ENCODE data around the gene FPGS.
"Not testable (repeated sequence)": the region's sequence is repeated elsewhere in the genome, so short reads cannot be mapped to it uniquely, and the experiment has no call there.

The FPGS gene

DNA sequence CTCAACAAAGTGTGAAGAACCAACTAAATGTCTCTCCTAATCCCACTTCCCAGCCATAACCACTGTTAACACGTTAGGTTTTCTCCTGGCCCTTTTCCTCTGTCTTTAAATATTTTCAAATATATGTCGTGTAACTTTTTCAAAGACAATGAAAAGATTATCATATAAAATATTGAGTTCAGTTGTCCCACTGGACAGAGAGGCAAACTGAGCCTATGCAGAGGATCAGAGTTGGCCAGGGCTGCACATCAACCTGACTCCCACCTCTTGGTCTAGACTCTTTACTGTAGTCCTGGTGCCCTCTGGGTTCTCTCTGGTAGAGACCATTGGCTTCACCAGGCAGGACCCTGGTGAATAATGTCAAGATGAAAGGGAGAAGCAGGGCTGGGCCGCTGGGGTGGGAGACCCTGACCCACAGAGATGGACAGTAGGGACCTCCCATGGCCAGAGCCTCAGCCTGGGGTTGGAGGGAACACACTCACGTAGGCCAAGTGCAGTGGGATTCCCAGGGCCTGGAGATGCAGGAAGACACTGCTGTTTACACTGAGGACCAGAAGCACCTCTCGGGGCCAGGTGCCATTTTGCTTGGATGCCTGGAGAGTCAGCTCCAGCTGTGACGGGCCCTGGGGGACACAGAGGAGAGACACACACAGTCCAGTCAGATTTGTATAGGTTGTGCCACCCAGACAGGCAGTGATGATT is 26.7 kb downstream of the FPGS start:
- TF ChIP-seq CTCF (conservative IDR thresholded peaks at IDR 0.05; ENCODE audit: control insufficient read depth, insufficient read depth, low read depth, low read length), result no peak
- DNase-seq (ENCODE audit: low read depth), result no peak
- no peak overlapping the region for H3K4me3 ChIP-seq (ENCODE audit: control insufficient read depth, low read depth, low read length)

DNA sequence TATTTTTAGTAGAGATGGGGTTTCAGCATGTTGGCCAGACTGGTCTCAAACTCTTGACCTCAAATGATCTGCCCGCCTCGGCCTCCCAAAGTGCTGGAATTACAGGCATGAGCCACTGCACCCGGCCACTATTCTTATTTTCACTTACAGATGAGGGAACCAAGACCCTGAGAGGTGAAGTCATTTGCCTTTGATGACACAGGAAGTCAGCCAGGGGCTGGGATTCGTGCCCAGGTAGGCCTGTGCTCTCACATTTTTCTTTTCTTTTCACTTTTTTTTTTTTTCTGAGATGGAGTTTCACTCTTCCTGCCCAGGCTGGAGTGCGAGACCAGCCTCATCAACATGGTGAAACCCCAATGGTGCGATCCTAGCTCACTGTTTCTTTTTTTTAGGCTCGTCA is 29.6 kb downstream of the FPGS start:
- DNase-seq (ENCODE audit: low read depth), result no peak
- no peak overlapping the region for H3K4me3 ChIP-seq (ENCODE audit: control insufficient read depth, low read depth, low read length)
- TF ChIP-seq CTCF (conservative IDR thresholded peaks at IDR 0.05; ENCODE audit: control insufficient read depth, insufficient read depth, low read depth, low read length), result no peak

DNA sequence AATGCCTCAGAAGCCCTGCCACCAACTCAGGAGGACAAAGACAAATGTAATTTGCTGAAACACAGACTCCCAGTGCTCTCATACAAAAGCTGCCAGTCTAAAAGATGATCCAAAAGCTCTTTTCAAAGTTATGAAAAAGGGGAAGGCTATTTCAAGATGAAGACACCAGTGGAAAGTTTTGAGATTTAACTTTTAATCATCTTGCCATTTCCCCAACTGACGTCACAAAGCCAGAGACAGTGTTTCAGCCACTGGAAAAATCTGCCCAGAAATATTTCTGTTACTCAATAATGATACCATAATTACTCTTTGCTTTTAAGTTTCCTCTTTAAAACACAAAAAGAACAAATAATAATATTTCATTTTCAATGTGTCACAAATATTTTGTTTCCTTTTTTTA is 30.9 kb downstream of the FPGS start:
- no peak overlapping the region for H3K4me3 ChIP-seq (ENCODE audit: control insufficient read depth, low read depth, low read length)
- TF ChIP-seq CTCF (conservative IDR thresholded peaks at IDR 0.05; ENCODE audit: control insufficient read depth, insufficient read depth, low read depth, low read length), result no peak
- DNase-seq (ENCODE audit: low read depth), result peak; percentile 60

- TF ChIP-seq CTCF (conservative IDR thresholded peaks at IDR 0.05; ENCODE audit: control insufficient read depth, insufficient read depth, low read depth, low read length), result no peak
- peak; percentile 53 for DNase-seq (ENCODE audit: low read depth)
- H3K4me3 ChIP-seq (ENCODE audit: control insufficient read depth, low read depth, low read length), result no peak overlapping the region
These were observed 33.4 kb downstream of the FPGS start for GRCh38 chr9:127835991-127836516.

DNA sequence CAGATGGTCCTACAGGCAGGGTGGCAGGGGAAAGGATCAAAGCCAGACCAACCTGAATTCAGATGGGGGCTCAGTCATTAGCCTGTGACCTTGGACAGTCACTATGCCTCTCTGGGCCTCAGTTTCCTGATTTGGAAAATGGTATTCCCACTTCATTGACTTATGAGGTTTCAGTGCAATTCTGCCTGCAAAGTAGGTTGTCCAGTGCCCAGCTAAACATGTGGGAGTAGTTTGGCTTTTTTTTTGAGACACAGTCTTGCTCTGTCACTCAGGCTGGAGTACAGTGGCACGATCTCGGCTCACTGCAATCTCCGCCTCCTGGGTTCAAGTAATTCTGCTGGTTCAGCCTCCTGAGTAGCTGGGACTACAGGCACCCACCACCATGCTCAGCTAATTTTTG is 33.9 kb downstream of the FPGS start:
- not testable (repeated sequence) for DNase-seq (ENCODE audit: low read depth); H3K4me3 ChIP-seq (ENCODE audit: control insufficient read depth, low read depth, low read length)

DNA sequence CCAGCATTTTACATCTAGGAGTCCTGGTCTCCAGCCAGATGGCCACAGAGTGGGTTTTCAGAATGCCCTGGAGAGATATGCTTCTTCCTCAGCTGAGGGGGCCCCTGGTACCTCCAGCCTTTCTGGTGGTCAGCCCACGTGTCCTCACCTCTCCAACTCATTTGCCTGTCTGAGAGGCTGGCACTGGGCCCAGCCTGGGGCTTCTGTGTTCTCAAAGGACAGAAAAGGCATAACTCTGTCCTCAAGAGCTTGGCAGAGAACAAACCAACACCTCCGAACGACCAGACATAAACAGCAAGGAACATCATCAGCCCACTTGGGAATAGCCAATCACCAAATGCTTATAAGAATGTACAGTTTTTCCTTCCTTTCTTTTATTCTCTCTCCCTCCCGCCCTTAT is 34.7 kb downstream of the FPGS start:
- DNase-seq (ENCODE audit: low read depth), result peak; percentile 54
- no peak overlapping the region for H3K4me3 ChIP-seq (ENCODE audit: control insufficient read depth, low read depth, low read length)
- no peak for TF ChIP-seq CTCF (conservative IDR thresholded peaks at IDR 0.05; ENCODE audit: control insufficient read depth, insufficient read depth, low read depth, low read length)

- TF ChIP-seq CTCF (conservative IDR thresholded peaks at IDR 0.05; ENCODE audit: control insufficient read depth, insufficient read depth, low read depth, low read length), result no peak
- peak; percentile 98 for DNase-seq (ENCODE audit: low read depth)
- H3K4me3 ChIP-seq (ENCODE audit: control insufficient read depth, low read depth, low read length), result peak overlapping the region; percentile 2
These were observed 35.8 kb downstream of the FPGS start for GRCh38 chr9:127838375-127839078.
